ENCODE data around the gene IPP.
"Not testable (repeated sequence)": the region's sequence is repeated elsewhere in the genome, so short reads cannot be mapped to it uniquely, and the experiment has no call there.

The IPP gene

GRCh38 chr1:45750298-45751038 is at the start of gene IPP:
Gene IPP (minus strand): TSS chr1:45750653. CDS start chr1:45746411, 4,242 bp downstream.
- DNase-seq (ENCODE audit: extremely low read depth in 1 of 2, low read depth in 1 of 2), result peak; percentile 93 to 96

GRCh38 chr1:45796946-45797345 is 46.5 kb upstream of the IPP start:
- no peak for DNase-seq (ENCODE audit: extremely low read depth in 1 of 2, low read depth in 1 of 2)

GRCh38 chr1:45796381-45796780 is 45.9 kb upstream of the IPP start:
- DNase-seq (ENCODE audit: extremely low read depth in 1 of 2, low read depth in 1 of 2), result no peak

GRCh38 chr1:45793942-45794604 is 43.6 kb upstream of the IPP start:
- no peak for DNase-seq (ENCODE audit: extremely low read depth in 1 of 2, low read depth in 1 of 2)

GRCh38 chr1:45792744-45793143 is 42.3 kb upstream of the IPP start:
- no peak for DNase-seq (ENCODE audit: extremely low read depth in 1 of 2, low read depth in 1 of 2)

- no peak for DNase-seq (ENCODE audit: extremely low read depth in 1 of 2, low read depth in 1 of 2)
Observed at GRCh38 chr1:45789601-45790000, 39.1 kb upstream of the IPP start.

- no peak for DNase-seq (ENCODE audit: extremely low read depth in 1 of 2, low read depth in 1 of 2)
Observed at GRCh38 chr1:45787905-45788304, 37.5 kb upstream of the IPP start.

GRCh38 chr1:45785583-45785982 is 35.1 kb upstream of the IPP start:
- DNase-seq (ENCODE audit: extremely low read depth in 1 of 2, low read depth in 1 of 2), result no peak

- DNase-seq (ENCODE audit: extremely low read depth in 1 of 2, low read depth in 1 of 2), result no peak
Observed at GRCh38 chr1:45775794-45776193, 25.3 kb upstream of the IPP start.

GRCh38 chr1:45772971-45773370 is 22.5 kb upstream of the IPP start:
- no peak for DNase-seq (ENCODE audit: extremely low read depth in 1 of 2, low read depth in 1 of 2)

- DNase-seq (ENCODE audit: extremely low read depth in 1 of 2, low read depth in 1 of 2), result no peak
Observed at GRCh38 chr1:45769261-45769932, 18.9 kb upstream of the IPP start.

- DNase-seq (ENCODE audit: extremely low read depth in 1 of 2, low read depth in 1 of 2), result no peak
Observed at GRCh38 chr1:45767035-45767434, 16.6 kb upstream of the IPP start.

GRCh38 chr1:45765999-45766792 is 15.7 kb upstream of the IPP start:
- DNase-seq (ENCODE audit: extremely low read depth in 1 of 2, low read depth in 1 of 2), result no peak

- DNase-seq (ENCODE audit: extremely low read depth in 1 of 2, low read depth in 1 of 2), result no peak
Observed at GRCh38 chr1:45762291-45762690, 11.8 kb upstream of the IPP start.

GRCh38 chr1:45755697-45756096 is 5.2 kb upstream of the IPP start:
- DNase-seq (ENCODE audit: extremely low read depth in 1 of 2, low read depth in 1 of 2), result no peak

GRCh38 chr1:45753248-45754037 is 3.0 kb upstream of the IPP start:
- no peak for DNase-seq (ENCODE audit: extremely low read depth in 1 of 2, low read depth in 1 of 2)

GRCh38 chr1:45752441-45753052 is 2.1 kb upstream of the IPP start:
- no peak for DNase-seq (ENCODE audit: extremely low read depth in 1 of 2, low read depth in 1 of 2)

- DNase-seq (ENCODE audit: extremely low read depth in 1 of 2, low read depth in 1 of 2), result no peak
Observed at GRCh38 chr1:45752014-45752413, 1.6 kb upstream of the IPP start.

GRCh38 chr1:45751039-45751838 is 786 bp upstream of the IPP start:
- not testable (repeated sequence) for DNase-seq (ENCODE audit: extremely low read depth in 1 of 2, low read depth in 1 of 2)
